ENCODE results near the gene TNP2. TPM values are rescaled to one million over a fixed set of nuclear protein-coding genes. Genes with fewer than 3 reads are reported as not detected.

TNP2 gene
- polyA plus RNA-seq, 1 of the 3 experiments (the other 2 are of a cell fraction), result not detected

- TF ChIP-seq EP300 (IDR thresholded peaks at IDR 0.05; ENCODE audit: borderline replicate concordance in 1 of 2, low read depth in 1 of 2, low read length in 1 of 2) (no peak), CTCF (IDR thresholded peaks at IDR 0.05) (no peak)
- Histone ChIP-seq H3K9me2 (no peaks in the 10 kb centered on the region), H2AFZ (ENCODE audit: low read depth) (no peak overlapping the region), H4K20me1 (ENCODE audit: insufficient read depth) (no peaks in the 10 kb centered on the region), H3K4me2 (no peak overlapping the region), H3K27me3 (ENCODE audit: insufficient read depth) (no peaks in the 10 kb centered on the region; the same call in none of the 2 replicates), H3K27ac (ENCODE audit: low read depth in 2 of 2, low read length in 1 of 2) (no peak overlapping the region), H3F3A (replicated peaks; ENCODE audit: insufficient read depth) (no peaks in the 10 kb centered on the region), H3K4me3 (ENCODE audit: low read depth in 2 of 2, low read length in 1 of 2) (no peak overlapping the region), H3K79me2 (ENCODE audit: insufficient read depth) (no peaks in the 10 kb centered on the region), H3K9ac (no peak overlapping the region), H3K9me3 (no peaks in the 10 kb centered on the region), H3K36me3 (replicated peaks in 1 of 2; ENCODE audit: control insufficient read depth in 1 of 2, insufficient read depth in 2 of 2, low read length in 1 of 2) (no peaks in the 10 kb centered on the region), H3K4me1 (ENCODE audit: control insufficient read depth in 1 of 2, insufficient read depth in 2 of 2, low read depth in 1 of 2, low read length in 1 of 2) (no peaks in the 10 kb centered on the region)
- CTCF ChIA-PET, result interaction anchor here (0.8 to 1.4 kb wide), 3 partner anchors 20 to 265 kb away, joined by 3 to 5 read pairs (median 4); partner anchors contain the start of gene SOCS1
- WGBS (ENCODE audit: low lambda C conversion rate), result 76% methylated on average over 11 of the region's 11 CpGs
- no peak for DNase-seq
- POLR2A ChIA-PET, result no interaction called here
These were observed 7.9 kb upstream of the TNP2 start for GRCh38 chr16:11276896-11277593.

GRCh38 chr16:11276143-11276895, 7.2 kb upstream of the TNP2 start, which contains the start of gene PRM2:
Gene PRM2 (minus strand): TSS chr16:11276480. CDS start chr16:11276370, 110 bp downstream.
- H3K4me3 ChIP-seq (ENCODE audit: low read depth in 2 of 2, low read length in 1 of 2), result no peak within 1 kb of the TSS
- H3K4me1 ChIP-seq (ENCODE audit: control insufficient read depth in 1 of 2, insufficient read depth in 2 of 2, low read depth in 1 of 2, low read length in 1 of 2), result no peaks in the 10 kb centered on the region
- ChIA-PET POLR2A (no interaction called here), CTCF (interaction anchor here (0.8 to 1.4 kb wide), 3 partner anchors 21 to 264 kb away, joined by 3 to 5 read pairs (median 4); partner anchors contain the start of gene SOCS1)
- H3K79me2 ChIP-seq (ENCODE audit: insufficient read depth), result no peaks in the 10 kb centered on the region
- DNase-seq, result no peak
- H3K36me3 ChIP-seq (replicated peaks in 1 of 2; ENCODE audit: control insufficient read depth in 1 of 2, insufficient read depth in 2 of 2, low read length in 1 of 2), result no peaks in the 10 kb centered on the region
- 75% methylated on average over 12 of the region's 26 CpGs for WGBS (ENCODE audit: low lambda C conversion rate)
- no peak within 1 kb of the TSS for H2AFZ ChIP-seq (ENCODE audit: low read depth)
- no peak within 1 kb of the TSS for H3K4me2 ChIP-seq
- H3F3A ChIP-seq (replicated peaks; ENCODE audit: insufficient read depth), result no peaks in the 10 kb centered on the region
- H3K27me3 ChIP-seq (ENCODE audit: insufficient read depth), result no peaks in the 10 kb centered on the region; the same call in none of the 2 replicates
- H3K27ac ChIP-seq (ENCODE audit: low read depth in 2 of 2, low read length in 1 of 2), result no peak within 1 kb of the TSS
- H3K9me2 ChIP-seq, result no peaks in the 10 kb centered on the region
- H3K9ac ChIP-seq, result no peak within 1 kb of the TSS
- no peaks in the 10 kb centered on the region for H4K20me1 ChIP-seq (ENCODE audit: insufficient read depth)
- no peaks in the 10 kb centered on the region for H3K9me3 ChIP-seq
- TF ChIP-seq CTCF (IDR thresholded peaks at IDR 0.05), result no peak
- TF ChIP-seq MAX (IDR thresholded peaks at IDR 0.05; ENCODE audit: low read depth), result no peak
- no peak for TF ChIP-seq REST (IDR thresholded peaks at IDR 0.05; ENCODE audit: low read depth, low read length)
- no peak for TF ChIP-seq MXI1 (IDR thresholded peaks at IDR 0.05; ENCODE audit: low read depth, low read length)

Measured in SK-N-SH (cell line).